ENCODE measurements around the gene C1QL2.

Gene C1QL2
- 0 reads per million in 3 donors for total RNA-seq

DNA sequence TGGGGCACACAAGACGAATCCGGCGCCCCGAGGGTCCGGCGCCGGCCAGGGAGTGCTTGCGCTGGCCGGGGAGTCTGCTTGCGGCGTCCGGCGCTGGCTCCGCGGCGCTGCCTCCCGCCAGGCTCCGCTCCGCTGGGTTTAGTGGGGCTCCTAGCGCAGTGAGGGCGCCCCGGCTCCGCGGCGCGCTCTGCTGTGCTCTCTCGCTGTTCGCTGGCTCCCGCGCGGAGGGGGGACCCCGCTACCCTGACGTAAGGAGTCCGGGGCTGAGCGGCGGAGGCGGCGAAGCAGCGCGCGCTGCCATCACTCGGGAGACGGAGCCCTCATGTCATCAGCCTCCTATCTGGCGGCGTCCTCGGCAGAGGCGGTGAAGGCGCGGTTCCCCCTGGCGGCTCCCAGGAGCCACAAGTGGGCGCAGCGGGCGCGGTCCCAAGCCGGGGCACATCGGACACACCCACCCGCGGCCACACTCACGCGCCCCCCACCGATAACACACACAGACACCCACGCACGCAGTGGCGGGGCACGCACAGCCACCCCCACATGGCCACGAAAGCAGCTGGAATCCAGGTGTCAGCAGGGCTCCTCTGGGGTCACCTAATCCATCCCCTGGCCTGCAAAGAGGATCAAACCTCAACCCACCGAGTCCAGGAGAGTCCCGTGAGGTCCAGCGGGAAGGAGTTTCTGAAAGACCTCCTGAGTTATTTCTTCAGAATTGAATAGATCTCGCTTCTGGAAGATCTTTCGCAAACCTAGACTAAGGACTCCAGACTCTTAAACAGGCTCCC lies at the start of gene C1QL2:
Gene C1QL2 (minus strand): TSS at position 189 of the 785 bp plus-strand sequence. CDS start 482 bp downstream, outside the sequence.
- Histone ChIP-seq H3K4me1 (ENCODE audit: control insufficient read depth, insufficient read depth, low read length, poor library complexity, severe bottlenecking) (no peaks in the 10 kb centered on the region), H3K36me3 (ENCODE audit: control insufficient read depth, insufficient read depth, low read length) (no peaks in the 10 kb centered on the region), H3K4me3 (ENCODE audit: insufficient read depth, low read depth, low read length, poor library complexity, severe bottlenecking) (no peak within 1 kb of the TSS), H3K27me3 (replicated peaks; ENCODE audit: control insufficient read depth, insufficient read depth, low read length, poor library complexity, severe bottlenecking) (peaks cover 12% of the 10 kb centered on the region), H3K27ac (ENCODE audit: insufficient read depth, low read length, poor library complexity, severe bottlenecking) (no peak within 1 kb of the TSS), H3K9me3 (ENCODE audit: control insufficient read depth, low read length) (no peaks in the 10 kb centered on the region)
- DNase-seq, result no peak

DNA sequence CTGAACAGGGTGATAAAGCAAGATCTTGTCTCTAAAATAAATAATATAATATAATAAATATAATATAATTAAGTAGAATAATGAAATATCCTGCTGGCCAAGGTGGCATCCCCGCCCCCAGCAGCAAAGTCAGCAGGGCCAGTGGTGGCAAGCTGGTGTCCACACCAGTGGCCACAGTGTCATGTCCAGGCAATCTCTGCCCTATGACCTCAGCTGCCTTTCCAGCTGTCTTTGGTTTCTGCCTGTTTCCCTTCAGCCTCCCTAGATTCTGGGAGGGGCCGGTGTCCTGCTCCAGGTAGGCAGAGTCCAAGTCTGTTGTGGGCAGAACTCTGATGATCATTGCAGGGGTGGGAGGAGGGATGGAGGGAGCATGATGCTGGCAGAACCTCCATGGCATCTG lies 48.9 kb upstream of the C1QL2 start:
- Histone ChIP-seq H3K4me3 (ENCODE audit: insufficient read depth, low read depth, low read length, poor library complexity, severe bottlenecking) (no peak overlapping the region), H3K36me3 (ENCODE audit: control insufficient read depth, insufficient read depth, low read length) (no peaks in the 10 kb centered on the region), H3K27me3 (replicated peaks; ENCODE audit: control insufficient read depth, insufficient read depth, low read length, poor library complexity, severe bottlenecking) (no peaks in the 10 kb centered on the region), H3K27ac (ENCODE audit: insufficient read depth, low read length, poor library complexity, severe bottlenecking) (no peak overlapping the region), H3K4me1 (ENCODE audit: control insufficient read depth, insufficient read depth, low read length, poor library complexity, severe bottlenecking) (no peaks in the 10 kb centered on the region), H3K9me3 (ENCODE audit: control insufficient read depth, low read length) (no peaks in the 10 kb centered on the region)
- DNase-seq, result no peak

DNA sequence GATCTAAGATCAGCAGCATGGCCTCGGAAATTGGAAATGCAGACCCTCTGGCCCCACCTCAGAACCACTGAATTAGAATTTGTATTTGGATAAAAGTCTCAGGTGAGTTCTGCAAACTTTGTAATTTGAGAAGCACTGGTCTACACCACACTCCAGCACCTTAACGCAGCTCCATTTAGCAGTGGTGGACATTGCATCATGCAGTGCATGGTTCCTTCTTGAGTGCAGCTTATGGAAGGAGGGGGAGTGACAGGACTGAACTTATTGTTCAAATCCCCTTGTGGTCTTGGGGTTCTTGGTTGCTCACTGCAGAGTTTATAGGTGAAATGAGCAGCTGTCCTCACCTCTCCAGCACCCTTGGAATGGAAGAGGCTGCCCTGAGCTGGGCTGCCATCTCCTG lies 47.6 kb upstream of the C1QL2 start:
- Histone ChIP-seq H3K4me1 (ENCODE audit: control insufficient read depth, insufficient read depth, low read length, poor library complexity, severe bottlenecking) (no peaks in the 10 kb centered on the region), H3K27me3 (replicated peaks; ENCODE audit: control insufficient read depth, insufficient read depth, low read length, poor library complexity, severe bottlenecking) (no peaks in the 10 kb centered on the region), H3K9me3 (ENCODE audit: control insufficient read depth, low read length) (no peaks in the 10 kb centered on the region), H3K36me3 (ENCODE audit: control insufficient read depth, insufficient read depth, low read length) (no peaks in the 10 kb centered on the region), H3K27ac (ENCODE audit: insufficient read depth, low read length, poor library complexity, severe bottlenecking) (no peak overlapping the region), H3K4me3 (ENCODE audit: insufficient read depth, low read depth, low read length, poor library complexity, severe bottlenecking) (no peak overlapping the region)
- DNase-seq, result no peak

DNA sequence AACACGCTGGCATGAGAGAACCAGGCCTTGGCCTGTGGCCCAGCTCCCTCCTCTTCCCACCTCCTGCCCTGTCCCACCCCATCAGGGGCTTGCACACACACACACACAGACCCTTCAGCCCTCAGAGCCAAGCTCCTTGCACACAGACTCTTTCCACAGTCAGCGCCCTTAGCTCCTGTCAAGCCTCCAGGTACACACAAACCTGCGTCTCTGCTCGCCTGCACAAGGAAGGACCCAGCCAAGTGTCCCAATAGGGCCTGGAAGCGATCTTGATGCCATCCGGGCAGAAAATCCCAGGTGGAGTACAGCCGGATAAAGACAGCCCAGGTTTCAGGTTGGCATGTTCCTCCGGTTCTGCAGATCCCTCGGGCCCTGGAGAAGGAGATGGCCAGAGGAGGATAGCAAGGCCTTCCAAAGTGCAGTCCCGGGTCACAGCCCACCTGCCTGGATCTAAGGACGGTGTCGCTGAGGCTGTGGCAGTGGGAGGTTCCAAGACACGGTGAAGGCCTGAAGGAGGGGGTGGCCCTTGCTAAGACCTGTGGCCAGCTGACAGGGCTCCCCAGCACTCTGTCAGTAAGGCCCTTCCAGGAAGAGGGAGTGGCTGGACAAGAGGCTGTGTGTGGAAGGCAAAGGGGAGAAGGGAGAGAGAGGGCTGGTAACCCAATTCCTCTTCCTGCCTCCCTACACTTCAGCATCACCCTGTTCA lies 46.6 kb upstream of the C1QL2 start:
- H3K27me3 ChIP-seq (replicated peaks; ENCODE audit: control insufficient read depth, insufficient read depth, low read length, poor library complexity, severe bottlenecking), result no peaks in the 10 kb centered on the region
- DNase-seq, result no peak
- no peaks in the 10 kb centered on the region for H3K4me1 ChIP-seq (ENCODE audit: control insufficient read depth, insufficient read depth, low read length, poor library complexity, severe bottlenecking)
- H3K36me3 ChIP-seq (ENCODE audit: control insufficient read depth, insufficient read depth, low read length), result no peaks in the 10 kb centered on the region
- H3K27ac ChIP-seq (ENCODE audit: insufficient read depth, low read length, poor library complexity, severe bottlenecking), result no peak overlapping the region
- H3K4me3 ChIP-seq (ENCODE audit: insufficient read depth, low read depth, low read length, poor library complexity, severe bottlenecking), result no peak overlapping the region
- H3K9me3 ChIP-seq (ENCODE audit: control insufficient read depth, low read length), result no peaks in the 10 kb centered on the region

DNA sequence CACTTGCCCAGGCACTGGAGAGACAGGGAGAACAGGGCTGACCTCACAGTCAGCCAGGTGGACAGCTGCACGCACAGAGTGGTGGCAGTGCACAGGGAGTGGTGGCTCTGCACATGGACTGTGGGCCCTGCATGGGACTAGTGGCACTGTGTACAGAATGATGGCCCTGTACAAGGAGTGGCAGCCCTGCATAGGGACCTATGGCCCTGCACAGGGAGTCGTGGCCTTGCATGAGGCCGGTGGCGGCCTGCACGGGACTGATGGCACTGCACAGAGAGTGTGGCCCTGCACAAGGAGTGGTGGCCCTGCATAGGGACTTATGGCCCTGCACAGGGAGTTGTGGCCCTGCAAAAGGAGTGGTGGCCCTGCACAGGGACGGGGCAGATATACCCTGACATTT lies 46.0 kb upstream of the C1QL2 start:
- Histone ChIP-seq H3K4me1 (ENCODE audit: control insufficient read depth, insufficient read depth, low read length, poor library complexity, severe bottlenecking) (no peaks in the 10 kb centered on the region), H3K36me3 (ENCODE audit: control insufficient read depth, insufficient read depth, low read length) (no peaks in the 10 kb centered on the region), H3K27ac (ENCODE audit: insufficient read depth, low read length, poor library complexity, severe bottlenecking) (no peak overlapping the region), H3K4me3 (ENCODE audit: insufficient read depth, low read depth, low read length, poor library complexity, severe bottlenecking) (no peak overlapping the region), H3K9me3 (ENCODE audit: control insufficient read depth, low read length) (no peaks in the 10 kb centered on the region), H3K27me3 (replicated peaks; ENCODE audit: control insufficient read depth, insufficient read depth, low read length, poor library complexity, severe bottlenecking) (no peaks in the 10 kb centered on the region)
- DNase-seq, result no peak

DNA sequence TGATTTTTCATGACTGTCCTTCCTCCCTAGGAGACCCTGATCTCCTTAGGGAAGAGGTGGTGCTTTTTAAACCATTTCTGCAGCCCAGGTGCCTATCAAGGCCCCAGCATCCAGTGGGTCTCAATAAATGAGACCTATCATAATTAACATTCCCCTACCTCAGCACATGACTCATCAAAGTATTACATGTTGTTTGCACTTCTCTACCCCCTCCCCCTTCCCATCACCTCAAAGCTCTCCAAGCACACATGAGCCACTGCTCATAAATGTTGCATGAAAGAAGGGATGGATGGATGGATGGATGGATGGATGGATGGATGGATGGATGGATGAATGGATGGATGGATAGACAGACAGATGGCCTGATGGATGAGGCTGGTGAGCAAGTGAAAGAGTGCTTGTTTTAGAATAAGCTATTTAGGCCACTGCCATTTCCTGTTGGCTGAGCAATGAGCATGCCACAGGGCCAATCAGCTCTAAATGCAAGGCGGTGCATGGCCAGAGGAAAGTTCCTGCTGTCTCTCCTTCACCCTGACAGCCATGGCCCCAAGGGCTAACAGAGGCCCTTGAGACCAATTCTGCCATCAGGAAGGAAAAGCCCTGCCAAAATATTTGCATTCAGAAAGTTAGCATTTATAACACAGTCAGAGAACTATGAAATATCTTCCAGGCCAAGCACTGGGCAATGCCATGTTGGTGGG lies 44.2 kb upstream of the C1QL2 start:
- no peaks in the 10 kb centered on the region for H3K27me3 ChIP-seq (replicated peaks; ENCODE audit: control insufficient read depth, insufficient read depth, low read length, poor library complexity, severe bottlenecking)
- H3K4me3 ChIP-seq (ENCODE audit: insufficient read depth, low read depth, low read length, poor library complexity, severe bottlenecking), result no peak overlapping the region
- H3K9me3 ChIP-seq (ENCODE audit: control insufficient read depth, low read length), result no peaks in the 10 kb centered on the region
- no peaks in the 10 kb centered on the region for H3K36me3 ChIP-seq (ENCODE audit: control insufficient read depth, insufficient read depth, low read length)
- H3K27ac ChIP-seq (ENCODE audit: insufficient read depth, low read length, poor library complexity, severe bottlenecking), result no peak overlapping the region
- DNase-seq, result no peak
- no peaks in the 10 kb centered on the region for H3K4me1 ChIP-seq (ENCODE audit: control insufficient read depth, insufficient read depth, low read length, poor library complexity, severe bottlenecking)

DNA sequence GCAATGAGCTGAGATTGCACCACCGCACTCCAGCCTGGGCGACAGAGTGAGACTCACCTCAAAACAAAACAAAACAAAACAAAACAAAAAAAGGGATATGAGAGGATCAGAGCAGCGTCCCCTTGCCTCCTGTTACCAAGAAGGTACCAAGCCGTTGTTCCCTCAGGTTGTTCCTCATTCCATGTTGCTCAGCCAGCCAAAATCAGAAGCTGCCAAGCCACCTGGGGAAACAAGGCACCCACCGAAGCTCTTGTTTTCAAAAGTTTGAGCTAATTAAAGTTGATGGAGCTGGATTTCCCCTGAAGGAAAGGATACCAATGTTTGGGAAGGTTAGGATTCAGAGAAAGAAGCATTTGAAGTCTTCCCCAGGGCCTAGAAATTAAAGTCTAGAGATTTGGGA lies 43.3 kb upstream of the C1QL2 start:
- no peak for DNase-seq
- Histone ChIP-seq H3K4me3 (ENCODE audit: insufficient read depth, low read depth, low read length, poor library complexity, severe bottlenecking) (no peak overlapping the region), H3K36me3 (ENCODE audit: control insufficient read depth, insufficient read depth, low read length) (no peaks in the 10 kb centered on the region), H3K4me1 (ENCODE audit: control insufficient read depth, insufficient read depth, low read length, poor library complexity, severe bottlenecking) (no peaks in the 10 kb centered on the region), H3K27ac (ENCODE audit: insufficient read depth, low read length, poor library complexity, severe bottlenecking) (no peak overlapping the region), H3K27me3 (replicated peaks; ENCODE audit: control insufficient read depth, insufficient read depth, low read length, poor library complexity, severe bottlenecking) (no peaks in the 10 kb centered on the region), H3K9me3 (ENCODE audit: control insufficient read depth, low read length) (no peaks in the 10 kb centered on the region)

DNA sequence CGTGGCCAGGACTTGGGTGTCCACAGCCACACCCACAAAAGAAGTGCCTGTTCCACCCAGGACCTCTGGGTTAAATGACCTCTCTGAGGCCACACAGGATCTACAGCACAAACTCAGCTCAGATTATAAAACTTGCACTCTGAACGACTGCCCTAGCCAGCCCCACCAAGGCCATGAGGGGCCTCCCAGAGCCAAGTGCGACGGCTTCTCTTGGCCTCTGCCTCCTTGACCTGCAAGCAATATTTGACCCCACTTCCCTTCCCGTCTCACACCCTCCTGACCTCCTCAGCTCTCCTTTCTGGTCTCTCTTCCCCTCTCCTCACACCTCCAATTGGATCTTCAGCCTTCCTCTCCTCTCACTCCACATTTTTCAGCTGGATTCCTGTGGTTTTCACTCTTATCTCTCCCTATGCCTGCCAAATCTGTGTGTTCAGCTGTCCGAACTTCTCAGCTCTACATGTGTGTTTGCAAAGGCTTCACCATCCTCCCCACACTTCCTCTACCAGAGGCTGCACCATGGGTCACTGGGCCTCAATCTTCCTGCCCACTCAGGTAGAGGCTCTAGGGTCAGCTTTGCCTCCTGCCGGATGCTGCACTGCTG lies 39.8 kb upstream of the C1QL2 start:
- no peak overlapping the region for H3K4me3 ChIP-seq (ENCODE audit: insufficient read depth, low read depth, low read length, poor library complexity, severe bottlenecking)
- H3K27me3 ChIP-seq (replicated peaks; ENCODE audit: control insufficient read depth, insufficient read depth, low read length, poor library complexity, severe bottlenecking), result no peaks in the 10 kb centered on the region
- no peak for DNase-seq
- no peaks in the 10 kb centered on the region for H3K9me3 ChIP-seq (ENCODE audit: control insufficient read depth, low read length)
- no peak overlapping the region for H3K27ac ChIP-seq (ENCODE audit: insufficient read depth, low read length, poor library complexity, severe bottlenecking)
- no peaks in the 10 kb centered on the region for H3K4me1 ChIP-seq (ENCODE audit: control insufficient read depth, insufficient read depth, low read length, poor library complexity, severe bottlenecking)
- no peaks in the 10 kb centered on the region for H3K36me3 ChIP-seq (ENCODE audit: control insufficient read depth, insufficient read depth, low read length)

DNA sequence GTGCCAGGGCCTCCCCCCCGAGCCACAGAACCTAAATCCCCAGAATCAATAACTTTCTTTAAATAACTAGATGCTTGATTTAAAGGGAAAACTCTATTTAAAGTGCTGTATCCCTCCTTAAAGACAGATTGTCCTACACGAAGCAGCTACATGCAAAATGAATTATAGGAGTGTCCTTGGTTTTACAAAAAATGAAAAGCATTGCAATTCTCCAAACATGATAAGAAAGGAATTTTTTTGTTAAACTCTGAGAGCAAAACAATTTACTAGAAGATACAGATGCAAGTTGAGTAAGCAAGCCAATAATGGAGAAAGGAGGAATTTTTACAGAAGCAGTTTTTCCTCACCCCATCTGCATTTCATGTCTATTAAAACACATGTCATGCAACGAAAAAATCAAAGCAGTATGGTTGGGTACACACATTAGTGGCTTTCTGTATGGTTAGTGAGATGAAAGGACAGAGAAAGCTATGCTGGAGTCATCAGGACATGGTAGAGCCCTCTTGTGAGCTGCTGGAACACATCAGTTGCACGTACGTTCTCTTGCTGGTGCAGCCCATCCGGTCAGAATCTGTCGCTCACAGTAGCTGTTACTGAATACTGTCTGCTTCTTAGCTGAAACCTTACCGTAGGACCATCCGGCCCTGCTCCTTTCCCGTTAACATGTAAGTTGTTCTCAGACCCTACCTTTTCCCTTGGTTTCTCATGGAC lies 39.1 kb upstream of the C1QL2 start:
- no peak for DNase-seq
- H3K4me1 ChIP-seq (ENCODE audit: control insufficient read depth, insufficient read depth, low read length, poor library complexity, severe bottlenecking), result no peaks in the 10 kb centered on the region
- no peaks in the 10 kb centered on the region for H3K9me3 ChIP-seq (ENCODE audit: control insufficient read depth, low read length)
- H3K27ac ChIP-seq (ENCODE audit: insufficient read depth, low read length, poor library complexity, severe bottlenecking), result no peak overlapping the region
- no peaks in the 10 kb centered on the region for H3K27me3 ChIP-seq (replicated peaks; ENCODE audit: control insufficient read depth, insufficient read depth, low read length, poor library complexity, severe bottlenecking)
- no peak overlapping the region for H3K4me3 ChIP-seq (ENCODE audit: insufficient read depth, low read depth, low read length, poor library complexity, severe bottlenecking)
- no peaks in the 10 kb centered on the region for H3K36me3 ChIP-seq (ENCODE audit: control insufficient read depth, insufficient read depth, low read length)

All from effector memory CD4-positive, alpha-beta T cell (primary cell).